Measurements from ENCODE around the gene POLR2I.

DNA sequence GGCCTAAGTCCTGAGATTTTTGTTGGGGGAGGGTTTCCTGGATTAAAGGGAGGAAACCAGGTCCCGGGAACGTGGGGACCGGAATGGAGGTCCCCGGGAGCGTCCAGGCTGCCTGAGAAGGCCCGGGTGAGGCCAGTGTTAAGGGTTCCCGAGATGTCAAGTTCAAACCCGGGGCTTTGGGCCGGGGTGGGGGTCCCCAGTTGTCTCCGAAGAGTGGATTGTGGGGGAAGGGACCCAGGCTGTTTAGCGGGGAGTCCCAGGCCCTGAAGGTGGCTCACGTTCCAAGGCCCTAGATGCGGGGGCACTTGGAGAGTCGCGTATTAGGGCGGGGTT lies 37.3 kb upstream of the POLR2I start:
- TF ChIP-seq MYNN (tag by site-specific recombination; IDR thresholded peaks at IDR 0.05; ENCODE audit: borderline replicate concordance): no peak
- TF ChIP-seq, protein P1, sequence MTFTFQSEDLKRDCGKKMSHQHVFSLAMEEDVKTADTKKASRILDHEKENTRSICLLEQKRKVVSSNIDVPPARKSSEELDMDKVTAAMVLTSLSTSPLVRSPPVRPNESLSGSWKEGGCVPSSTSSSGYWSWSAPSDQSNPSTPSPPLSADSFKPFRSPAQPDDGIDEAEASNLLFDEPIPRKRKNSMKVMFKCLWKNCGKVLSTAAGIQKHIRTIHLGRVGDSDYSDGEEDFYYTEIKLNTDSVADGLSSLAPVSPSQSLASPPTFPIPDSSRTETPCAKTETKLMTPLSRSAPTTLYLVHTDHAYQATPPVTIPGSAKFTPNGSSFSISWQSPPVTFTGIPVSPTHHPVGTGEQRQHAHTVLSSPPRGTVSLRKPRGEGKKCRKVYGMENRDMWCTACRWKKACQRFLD (tag by site-specific recombination; IDR thresholded peaks at IDR 0.05): no peak
- TF ChIP-seq SP2 (tag by site-specific recombination; IDR thresholded peaks at IDR 0.05): no peak
- TF ChIP-seq, protein P2, sequence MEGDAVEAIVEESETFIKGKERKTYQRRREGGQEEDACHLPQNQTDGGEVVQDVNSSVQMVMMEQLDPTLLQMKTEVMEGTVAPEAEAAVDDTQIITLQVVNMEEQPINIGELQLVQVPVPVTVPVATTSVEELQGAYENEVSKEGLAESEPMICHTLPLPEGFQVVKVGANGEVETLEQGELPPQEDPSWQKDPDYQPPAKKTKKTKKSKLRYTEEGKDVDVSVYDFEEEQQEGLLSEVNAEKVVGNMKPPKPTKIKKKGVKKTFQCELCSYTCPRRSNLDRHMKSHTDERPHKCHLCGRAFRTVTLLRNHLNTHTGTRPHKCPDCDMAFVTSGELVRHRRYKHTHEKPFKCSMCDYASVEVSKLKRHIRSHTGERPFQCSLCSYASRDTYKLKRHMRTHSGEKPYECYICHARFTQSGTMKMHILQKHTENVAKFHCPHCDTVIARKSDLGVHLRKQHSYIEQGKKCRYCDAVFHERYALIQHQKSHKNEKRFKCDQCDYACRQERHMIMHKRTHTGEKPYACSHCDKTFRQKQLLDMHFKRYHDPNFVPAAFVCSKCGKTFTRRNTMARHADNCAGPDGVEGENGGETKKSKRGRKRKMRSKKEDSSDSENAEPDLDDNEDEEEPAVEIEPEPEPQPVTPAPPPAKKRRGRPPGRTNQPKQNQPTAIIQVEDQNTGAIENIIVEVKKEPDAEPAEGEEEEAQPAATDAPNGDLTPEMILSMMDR (tag by site-specific recombination; IDR thresholded peaks at IDR 0.05): no peak
- TF ChIP-seq ZNF501 (tag by site-specific recombination; IDR thresholded peaks at IDR 0.05): no peak
- TF ChIP-seq ZNF121 (tag by site-specific recombination; IDR thresholded peaks at IDR 0.05): no peak
- TF ChIP-seq, protein P3, sequence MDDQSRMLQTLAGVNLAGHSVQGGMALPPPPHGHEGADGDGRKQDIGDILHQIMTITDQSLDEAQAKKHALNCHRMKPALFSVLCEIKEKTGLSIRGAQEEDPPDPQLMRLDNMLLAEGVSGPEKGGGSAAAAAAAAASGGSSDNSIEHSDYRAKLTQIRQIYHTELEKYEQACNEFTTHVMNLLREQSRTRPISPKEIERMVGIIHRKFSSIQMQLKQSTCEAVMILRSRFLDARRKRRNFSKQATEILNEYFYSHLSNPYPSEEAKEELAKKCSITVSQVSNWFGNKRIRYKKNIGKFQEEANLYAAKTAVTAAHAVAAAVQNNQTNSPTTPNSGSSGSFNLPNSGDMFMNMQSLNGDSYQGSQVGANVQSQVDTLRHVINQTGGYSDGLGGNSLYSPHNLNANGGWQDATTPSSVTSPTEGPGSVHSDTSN (CRISPR knock-in tag; IDR thresholded peaks at IDR 0.05): no peak
- TF ChIP-seq OSR2 (tag by site-specific recombination; IDR thresholded peaks at IDR 0.05): no peak
- no peak for TF ChIP-seq YY1 (tag by site-specific recombination; IDR thresholded peaks at IDR 0.05)
- no peak for TF ChIP-seq ZNF423 (tag by site-specific recombination; IDR thresholded peaks at IDR 0.05)
